Bronchial smooth muscle cell (primary cell): Measurements from ENCODE around the gene GAPVD1. TPM values are rescaled to one million over a fixed set of nuclear protein-coding genes. Genes with fewer than 3 reads are reported as not detected.

Experiments
- total RNA-seq: library from RNA; depleted of rRNA; stranded (reverse); fragments of >200 nt; gene quantifications from 2 replicates; pipeline ENCODE4 v1.2.1, GENCODE V29; 2014

Gene GAPVD1
- total RNA-seq: 28.4 and 29.5 TPM in 2 replicates

DNA sequence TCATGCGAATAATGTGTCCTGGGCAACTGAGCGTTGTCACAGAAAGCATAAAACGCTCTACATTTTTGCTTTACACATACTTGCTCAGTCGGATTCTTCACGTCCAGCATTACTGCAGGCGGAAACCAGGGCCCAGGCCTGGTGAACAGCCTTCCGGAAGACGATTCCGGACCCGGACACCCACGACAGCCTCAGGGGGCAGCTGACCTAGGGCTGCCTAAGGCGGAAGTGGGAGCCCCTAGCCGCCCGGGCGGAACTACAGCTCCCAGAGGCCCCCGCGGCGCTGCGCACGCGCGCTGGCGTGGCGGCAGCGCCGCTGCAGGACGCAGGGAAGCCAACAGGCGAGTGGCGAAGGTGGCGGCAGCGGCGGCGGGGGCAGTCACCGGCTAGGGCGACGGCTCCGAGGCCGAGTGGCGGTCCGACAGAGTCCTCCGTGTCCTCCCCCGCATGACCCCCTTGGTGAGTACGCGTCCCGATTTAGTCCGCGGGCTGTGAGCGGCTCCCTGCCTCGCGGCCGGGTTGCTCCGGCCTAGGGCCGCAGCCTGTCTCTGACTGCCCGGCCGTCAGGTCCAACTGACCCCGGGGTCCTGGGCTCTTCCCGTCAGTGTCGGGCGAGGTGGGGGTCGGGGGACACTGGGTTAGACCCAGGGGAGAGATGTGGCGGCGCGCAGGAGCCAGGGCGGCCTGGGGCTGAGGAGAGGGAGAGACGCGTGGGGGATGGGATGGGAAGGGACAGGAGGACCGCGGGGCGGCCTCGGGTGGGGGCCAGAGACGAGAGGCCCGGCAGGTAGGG lies at the start of gene GAPVD1:
GAPVD1 (plus strand) TSS at position 326 of the 793 bp plus-strand sequence. CDS start 37,096 bp downstream, outside the sequence.

GRCh38 chr9:125241000-125241862 lies 20.4 kb upstream of the GAPVD1 start, which contains the start of gene HSPA5:
TSS of gene HSPA5 (minus strand) at chr9:125241343. CDS start at chr9:125241126, 217 bp downstream.

Other genes starting within 250 kb of the GAPVD1 start
- 6.6 and 7.5 TPM in 2 replicates for gene SCAI, start 118.3 kb upstream of the GAPVD1 start, total RNA-seq
- gene PPP6C, start 72.0 kb upstream of the GAPVD1 start, total RNA-seq: 7.3 TPM in 2 replicates
- 37.8 and 53.8 TPM in 2 replicates for gene RABEPK, start 61.3 kb upstream of the GAPVD1 start, total RNA-seq
- gene HSPA5, start 20.5 kb upstream of the GAPVD1 start, total RNA-seq: 176 TPM in 2 replicates